HG02852 (cell line): ENCODE results near the gene PLD3.
A peak's percentile ranks its signal among the peaks of the same experiment; 100 is the strongest.

Experiments used
- ATAC-seq: cut with Tn5 transposase; IDR thresholded peaks from one replicate; pipeline ENCODE4 v1.9.1; 2021; ENCODE audit warnings: mild to moderate bottlenecking, moderate library complexity; ENCODE audit not compliant: unreplicated experiment

The PLD3 gene

DNA sequence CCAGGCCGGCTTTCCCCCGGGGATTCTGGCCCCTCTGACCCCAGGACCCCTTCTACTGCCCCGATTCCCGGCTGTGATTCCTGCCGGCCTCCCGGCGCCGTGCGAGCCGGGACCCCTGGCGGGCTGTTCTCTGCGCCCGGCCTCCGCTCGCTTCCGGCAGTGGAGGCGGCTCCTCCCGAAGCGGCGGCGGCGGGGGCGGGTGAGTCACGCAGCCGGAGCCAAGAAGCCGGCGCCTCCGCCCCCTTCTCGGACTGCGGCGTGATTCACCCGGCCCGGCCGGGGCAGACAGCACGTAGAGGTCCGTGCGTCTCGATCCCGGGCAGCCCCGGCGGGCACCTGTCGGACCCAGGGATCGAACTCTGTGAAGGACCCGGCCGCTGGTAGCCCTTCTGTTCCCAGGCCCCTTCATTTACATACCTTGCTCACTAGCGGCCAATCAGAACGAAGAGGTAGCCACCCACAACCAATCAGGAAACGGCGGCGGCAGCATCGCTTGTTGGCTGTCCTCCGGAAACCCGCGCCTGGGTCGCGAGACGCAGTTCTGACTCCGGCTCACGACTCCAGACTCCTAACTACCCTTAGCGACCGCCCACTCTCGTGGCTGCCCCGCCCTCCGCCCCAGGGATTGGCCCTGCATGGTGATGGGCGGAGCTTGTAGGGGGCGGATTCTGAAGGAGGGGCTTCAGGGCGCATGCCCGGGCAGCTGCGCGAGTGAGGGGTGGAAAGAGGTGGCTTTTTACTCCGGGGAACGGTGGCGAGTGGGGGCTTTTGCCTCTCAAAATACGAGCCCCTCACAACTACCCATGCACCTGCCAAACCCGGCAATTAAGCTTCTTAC, 77.2 kb downstream of the PLD3 start, which contains the start of gene SERTAD1:
Gene SERTAD1, minus strand, starts transcription at position 543 of the 838 bp plus-strand sequence. CDS start 2,446 bp downstream, outside the sequence.
- ATAC-seq = peak; percentile 83
